Measurements from ENCODE around the gene SLC39A11.

The SLC39A11 gene

GRCh38 chr17:72971226-72971880 is 121.1 kb downstream of the SLC39A11 start:
- no peak for DNase-seq

DNA sequence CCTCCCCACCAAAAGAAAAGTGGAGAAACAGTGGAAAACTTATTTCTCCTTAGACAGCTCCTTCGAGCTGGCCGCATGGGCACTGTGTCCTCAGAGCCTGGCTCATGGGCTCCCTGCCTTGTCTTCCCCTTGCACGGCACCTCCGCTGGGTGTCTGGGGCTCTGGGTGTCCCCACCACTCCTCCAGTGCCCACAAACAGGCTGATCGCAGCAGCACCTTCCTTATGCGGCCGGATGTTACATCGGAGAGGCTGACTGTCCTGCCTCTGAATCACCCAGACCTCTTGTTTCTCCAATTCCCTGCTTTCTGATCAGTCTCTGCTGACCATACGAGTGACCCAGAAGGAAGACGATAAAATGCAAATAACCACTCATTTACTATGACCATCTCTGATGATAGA is 121.7 kb downstream of the SLC39A11 start:
- no peak for DNase-seq

- DNase-seq = no peak
These were observed 122.2 kb downstream of the SLC39A11 start for GRCh38 chr17:72970246-72970645.

DNA sequence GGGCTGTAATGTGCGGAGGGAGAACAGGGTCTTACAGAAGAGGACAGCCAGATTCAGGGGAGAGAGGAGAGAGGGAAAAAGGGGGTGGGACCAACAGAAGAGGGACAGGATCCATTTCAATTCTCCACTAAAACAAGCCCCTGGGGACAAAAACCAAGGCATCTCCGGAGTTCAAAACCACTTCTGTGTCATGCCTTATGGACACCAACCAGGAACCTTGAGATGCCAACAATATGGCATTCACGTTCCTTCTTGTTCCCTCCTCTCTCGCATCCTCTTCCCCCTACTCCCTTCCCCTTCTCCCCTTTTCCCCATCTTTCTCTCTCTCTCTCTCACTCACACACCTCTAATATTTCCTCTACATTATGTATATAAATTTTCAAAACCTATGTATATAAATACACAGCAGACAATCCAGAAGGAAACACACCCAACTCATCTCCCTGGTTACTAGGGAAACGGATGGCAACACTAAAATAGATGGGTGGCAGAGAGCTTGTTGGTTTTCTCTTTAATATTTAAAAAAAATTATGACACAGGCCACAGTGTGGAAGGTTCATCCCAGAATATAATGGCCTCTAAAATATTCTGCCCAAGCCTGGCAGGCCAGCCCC is 123.1 kb downstream of the SLC39A11 start:
- no peak for DNase-seq

DNA sequence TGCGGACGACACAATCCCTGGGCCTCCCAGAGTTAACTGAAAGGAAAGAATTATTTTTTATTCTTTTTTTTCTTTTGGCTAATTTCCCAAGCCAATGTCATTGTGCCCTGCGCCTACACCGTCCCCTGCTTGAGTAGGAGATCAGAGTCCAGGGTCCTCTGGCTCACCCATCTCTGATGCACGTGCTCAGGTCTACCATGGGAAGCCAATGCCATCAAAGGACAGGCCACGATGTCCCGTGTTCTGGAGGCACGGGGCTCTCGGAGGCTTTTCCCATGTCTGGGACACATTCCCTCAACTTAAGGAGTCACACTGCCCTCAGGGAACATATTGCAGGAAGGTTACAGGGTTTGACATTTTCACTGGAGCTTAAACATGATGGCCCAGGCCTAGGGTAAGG is 123.7 kb downstream of the SLC39A11 start:
- no peak for DNase-seq

DNA sequence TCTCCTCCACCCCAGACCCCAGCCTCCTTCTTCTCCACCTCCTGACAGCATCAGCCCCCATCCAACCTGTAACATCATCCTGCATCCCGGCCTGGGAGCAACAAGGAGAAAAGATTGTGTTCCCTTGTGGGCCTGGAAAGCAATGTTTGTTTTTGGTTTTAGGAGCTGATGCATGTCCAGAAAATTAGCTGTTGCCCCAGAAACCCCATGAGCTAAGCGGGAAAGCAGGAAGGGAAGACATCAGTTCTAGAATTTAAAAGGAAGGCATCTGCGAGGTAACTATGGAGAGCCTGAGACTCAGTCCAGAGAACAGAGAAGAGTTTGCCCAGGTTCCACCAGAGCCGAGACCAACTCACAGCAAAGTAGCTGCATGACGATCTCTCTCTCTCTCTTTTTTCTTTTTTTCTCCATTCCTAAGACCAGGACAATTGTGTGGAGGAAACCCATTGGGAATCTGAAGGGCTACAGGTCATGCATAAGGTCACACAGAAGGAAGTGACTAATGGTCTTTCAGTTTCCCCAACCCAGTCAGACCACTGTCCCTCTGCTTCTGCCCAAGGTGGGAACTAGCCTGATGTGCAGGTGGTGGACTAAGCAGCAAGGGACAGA is 124.4 kb downstream of the SLC39A11 start:
- DNase-seq = no peak

DNA sequence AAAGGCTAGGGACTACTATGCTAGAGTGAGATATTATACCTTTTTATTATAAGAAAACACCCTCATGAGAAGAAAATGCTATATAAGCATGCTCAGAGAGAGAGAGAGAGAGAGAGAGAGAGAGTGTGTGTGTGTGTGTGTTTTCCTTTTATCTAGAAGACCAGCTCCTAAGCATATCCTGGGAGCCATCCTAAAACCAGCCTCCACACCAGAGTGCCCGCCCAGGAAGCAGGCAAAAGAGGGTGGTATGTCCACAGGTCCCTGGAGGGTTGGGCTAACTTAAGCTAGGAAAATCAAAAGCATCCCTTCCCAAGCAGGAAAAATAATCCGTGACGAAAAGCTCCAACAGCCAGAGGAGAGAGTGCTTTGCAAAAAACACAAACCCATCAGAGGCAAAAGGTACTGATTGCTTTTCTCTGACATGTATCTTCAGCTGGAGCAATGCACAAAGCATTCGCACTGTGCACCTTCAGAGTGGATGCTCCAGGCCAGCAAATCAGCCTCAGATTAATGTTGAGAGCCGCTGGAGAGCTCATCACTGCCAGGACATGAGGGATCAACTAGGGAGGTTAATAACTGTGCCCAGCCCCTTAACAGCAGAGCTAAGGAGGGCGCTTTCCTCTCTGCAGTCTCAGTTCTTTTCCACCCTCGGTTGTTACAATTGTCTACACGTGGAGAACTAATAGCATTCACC is 125.1 kb downstream of the SLC39A11 start:
- no peak for DNase-seq

- DNase-seq = no peak
These were observed 130.4 kb downstream of the SLC39A11 start for GRCh38 chr17:72962106-72962505.

- no peak for DNase-seq
These were observed 136.9 kb downstream of the SLC39A11 start for GRCh38 chr17:72955391-72956140.

DNA sequence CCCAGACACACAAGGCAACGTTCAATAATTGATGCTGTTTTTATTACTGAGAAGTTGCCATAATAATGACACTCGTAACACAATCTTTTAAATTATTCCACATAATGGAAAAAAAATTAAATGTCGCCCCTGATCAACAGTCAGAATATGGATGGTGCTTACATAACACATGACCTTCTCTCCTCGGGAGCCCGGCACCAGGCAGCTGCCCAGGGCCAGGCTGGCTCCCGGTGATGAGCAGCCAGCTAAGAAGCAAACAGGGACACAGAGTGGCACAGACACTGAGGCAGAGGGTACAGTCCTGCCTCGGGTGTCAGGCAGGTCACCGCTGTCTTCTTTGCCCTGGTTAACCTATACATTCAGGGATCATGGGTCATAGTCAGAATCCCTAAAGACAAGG is 137.9 kb downstream of the SLC39A11 start:
- no peak for DNase-seq

DNA sequence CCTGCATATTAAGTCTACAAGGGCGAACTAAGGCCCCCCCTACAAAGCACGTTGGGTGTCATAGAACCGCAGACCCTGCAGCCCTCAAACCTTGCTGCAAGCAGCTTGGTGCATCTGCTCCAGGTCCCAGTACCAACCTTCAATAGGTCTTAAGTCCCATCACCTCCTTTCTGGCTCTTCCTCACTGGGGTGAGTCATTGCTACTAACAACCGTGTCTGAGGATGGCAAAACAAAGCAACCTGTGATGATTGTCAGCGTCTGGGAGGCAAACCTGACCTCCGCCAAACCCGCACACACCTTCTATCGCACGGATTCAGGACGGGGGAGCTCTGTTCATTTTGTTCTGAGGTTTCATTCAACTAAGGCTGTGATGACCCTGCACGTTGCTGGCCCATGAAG is 138.9 kb downstream of the SLC39A11 start:
- no peak for DNase-seq

- no peak for DNase-seq
These were observed 139.7 kb downstream of the SLC39A11 start for GRCh38 chr17:72952641-72953315.

DNA sequence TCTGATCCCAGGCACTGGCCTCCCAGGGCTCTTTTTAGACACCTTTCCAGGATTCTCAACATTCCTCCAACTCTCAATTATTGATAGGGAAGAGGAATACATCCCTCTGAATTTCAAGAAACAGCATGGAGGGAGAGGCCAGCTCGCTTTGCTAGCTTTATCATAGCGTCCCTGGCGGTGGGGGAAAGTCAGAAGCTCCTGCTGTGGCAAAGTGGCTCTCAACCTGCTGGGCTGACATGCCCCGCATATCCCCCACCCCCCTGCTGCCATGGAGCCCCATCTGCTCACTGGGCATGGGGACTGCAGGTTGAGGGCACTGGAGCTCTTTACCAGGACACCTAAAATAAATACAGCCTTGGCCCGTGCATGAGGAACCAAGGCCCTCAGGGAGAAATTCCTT is 140.3 kb downstream of the SLC39A11 start:
- no peak for DNase-seq

DNA sequence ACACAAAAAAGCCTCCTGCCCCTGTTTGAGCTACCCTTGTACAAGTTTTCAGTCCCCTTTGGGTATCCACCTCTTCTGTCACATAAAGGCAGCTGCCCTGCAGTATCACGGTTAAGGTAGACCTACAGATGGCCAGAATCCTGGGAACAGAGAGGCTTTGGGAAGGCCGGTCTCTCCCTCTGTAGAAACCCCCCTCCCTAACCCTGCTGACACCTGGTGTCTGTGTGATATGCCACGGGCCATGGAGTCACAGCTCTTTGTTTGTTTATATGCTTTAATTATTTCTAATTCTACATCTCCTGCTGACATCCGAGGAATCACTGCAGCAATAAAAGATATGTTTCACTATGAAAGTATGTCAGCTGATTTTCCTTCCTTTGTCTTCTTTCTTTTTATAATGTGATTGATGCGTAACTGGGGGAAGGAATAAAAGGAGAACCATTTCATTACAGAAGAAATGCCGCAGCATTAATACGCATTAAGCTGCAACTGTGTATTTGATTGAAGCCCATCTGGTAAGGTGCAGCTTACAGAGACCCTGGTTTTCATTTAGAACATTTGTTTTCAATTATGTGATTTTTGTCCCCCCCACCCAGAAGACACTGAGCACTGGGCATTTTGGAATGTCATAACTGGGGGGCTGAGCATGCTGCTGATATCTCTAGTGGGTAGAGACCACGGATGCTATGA is 142.1 kb downstream of the SLC39A11 start:
- no peak for DNase-seq

DNA sequence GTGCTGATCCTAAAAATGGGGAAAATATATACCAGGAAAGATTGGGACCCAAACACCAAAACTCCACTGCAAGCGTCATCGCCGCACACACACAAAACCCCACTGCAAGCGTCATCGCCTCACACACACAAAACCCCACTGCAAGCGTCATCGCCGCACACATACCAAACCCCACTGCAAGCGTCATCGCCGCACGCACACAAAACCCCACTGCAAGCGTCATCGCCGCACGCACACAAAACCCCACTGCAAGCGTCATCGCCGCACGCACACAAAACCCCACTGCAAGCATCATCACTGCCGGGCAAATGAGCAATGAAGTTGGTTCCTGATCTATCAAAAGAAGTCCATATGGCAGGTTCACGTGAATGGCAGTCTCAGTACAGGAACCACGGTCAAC is 144.4 kb downstream of the SLC39A11 start:
- no peak for DNase-seq

DNA sequence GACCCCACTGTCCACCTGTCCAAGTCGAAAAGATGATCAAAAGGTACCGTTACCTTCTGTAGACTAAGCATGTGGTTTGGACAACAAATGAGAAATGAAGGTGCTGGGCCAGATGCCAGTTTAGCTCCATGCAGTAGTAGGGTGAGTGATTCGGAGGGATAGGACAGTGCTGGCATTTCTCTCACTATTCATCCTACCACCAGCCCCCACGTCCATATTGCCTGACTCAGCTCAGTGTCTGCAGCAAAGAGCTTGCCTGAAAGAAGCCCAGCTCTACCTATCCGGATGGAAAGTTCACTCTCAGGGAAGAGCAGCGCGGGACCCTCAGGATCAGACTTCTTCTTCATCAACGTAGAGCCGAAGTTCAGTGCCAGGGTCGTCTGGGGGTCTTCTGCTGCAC is 145.0 kb downstream of the SLC39A11 start:
- DNase-seq = no peak

DNA sequence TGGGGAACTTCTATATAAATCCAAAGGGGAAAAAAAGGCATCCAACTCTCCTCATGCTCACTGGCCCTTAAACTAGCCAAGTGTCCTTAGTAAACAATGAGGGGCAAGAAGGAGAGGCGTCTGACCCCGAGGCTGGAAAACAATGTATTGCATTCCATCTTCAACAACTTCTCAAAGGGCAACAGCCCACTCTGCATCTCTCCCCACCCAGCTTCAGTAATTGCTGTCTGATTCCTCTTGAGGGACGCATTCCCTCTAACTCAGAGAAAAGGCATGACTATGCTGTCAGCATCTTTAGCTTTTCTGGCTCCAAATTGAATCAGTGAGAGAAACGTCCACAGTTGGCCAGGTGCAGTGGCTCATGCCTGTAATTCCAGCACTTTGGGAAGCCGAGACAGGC is 145.8 kb downstream of the SLC39A11 start:
- DNase-seq = no peak

DNA sequence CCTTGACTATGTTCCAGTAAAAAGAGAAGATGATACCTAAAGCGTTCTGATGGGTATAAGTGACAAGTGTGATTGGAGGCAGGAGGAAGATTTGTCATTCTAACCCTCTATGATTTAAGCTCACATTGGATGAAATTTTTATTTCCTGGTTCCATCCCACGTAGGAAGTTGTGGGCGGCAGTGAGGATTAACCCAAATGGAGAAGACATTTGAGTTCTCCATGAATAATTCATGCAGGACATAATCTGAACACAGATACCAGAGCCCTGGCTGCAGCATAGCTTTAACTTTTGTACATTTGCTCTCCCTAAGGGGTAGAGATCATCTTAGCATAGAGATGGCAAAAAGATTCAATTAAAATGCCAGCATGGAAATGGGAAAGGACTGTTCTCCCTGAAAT is 146.3 kb downstream of the SLC39A11 start:
- DNase-seq = no peak

- no peak for DNase-seq
These were observed 147.0 kb downstream of the SLC39A11 start for GRCh38 chr17:72945473-72945872.

GRCh38 chr17:72943826-72944689 is 148.4 kb downstream of the SLC39A11 start:
- no peak for DNase-seq

- DNase-seq = no peak
These were observed 149.9 kb downstream of the SLC39A11 start for GRCh38 chr17:72942579-72942978.
